Measurements from ENCODE around the gene ZNF524. TPM values are rescaled to one million over a fixed set of nuclear protein-coding genes. Genes with fewer than 3 reads are reported as not detected.
"Not testable (repeated sequence)": the region's sequence is repeated elsewhere in the genome, so short reads cannot be mapped to it uniquely, and the experiment has no call there.

ZNF524 gene
- total RNA-seq, 4 donors from 2014 or later, result 29.4 to 49.9 (median 47.0) TPM

DNA sequence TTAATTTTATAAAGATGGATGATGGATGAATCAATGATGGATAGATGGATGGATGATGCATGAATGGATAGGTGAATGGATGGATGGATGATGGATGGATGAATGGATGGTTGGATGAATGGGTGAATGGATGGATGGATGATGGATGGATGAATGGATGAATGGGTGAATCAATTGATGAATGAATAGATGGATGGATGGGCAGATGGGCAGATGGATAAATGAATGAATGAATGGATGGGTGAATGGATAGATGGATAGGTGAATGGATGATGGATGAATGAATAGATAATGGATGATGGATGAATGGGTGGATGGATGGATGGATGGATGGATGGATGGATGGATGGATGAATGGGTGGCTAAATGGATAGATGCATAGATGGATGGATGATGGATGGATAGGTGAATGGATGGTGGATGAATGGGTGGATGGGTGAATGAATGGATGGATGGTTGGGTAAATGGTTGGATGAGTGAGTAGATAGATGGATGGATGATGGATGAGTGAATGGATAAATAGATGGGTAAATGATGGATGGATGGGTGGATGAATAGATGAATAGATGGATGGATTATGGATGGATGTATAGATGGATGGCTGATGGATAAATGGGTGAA is 32.3 kb upstream of the ZNF524 start:
- H3K36me3 ChIP-seq, result no peaks in the 10 kb centered on the region
- no peak overlapping the region for H3K27ac ChIP-seq
- H3K4me1 ChIP-seq, result peaks cover 5% of the 10 kb centered on the region
- TF ChIP-seq POLR2A (IDR thresholded peaks at IDR 0.05), result no peak
- TF ChIP-seq, protein P1, sequence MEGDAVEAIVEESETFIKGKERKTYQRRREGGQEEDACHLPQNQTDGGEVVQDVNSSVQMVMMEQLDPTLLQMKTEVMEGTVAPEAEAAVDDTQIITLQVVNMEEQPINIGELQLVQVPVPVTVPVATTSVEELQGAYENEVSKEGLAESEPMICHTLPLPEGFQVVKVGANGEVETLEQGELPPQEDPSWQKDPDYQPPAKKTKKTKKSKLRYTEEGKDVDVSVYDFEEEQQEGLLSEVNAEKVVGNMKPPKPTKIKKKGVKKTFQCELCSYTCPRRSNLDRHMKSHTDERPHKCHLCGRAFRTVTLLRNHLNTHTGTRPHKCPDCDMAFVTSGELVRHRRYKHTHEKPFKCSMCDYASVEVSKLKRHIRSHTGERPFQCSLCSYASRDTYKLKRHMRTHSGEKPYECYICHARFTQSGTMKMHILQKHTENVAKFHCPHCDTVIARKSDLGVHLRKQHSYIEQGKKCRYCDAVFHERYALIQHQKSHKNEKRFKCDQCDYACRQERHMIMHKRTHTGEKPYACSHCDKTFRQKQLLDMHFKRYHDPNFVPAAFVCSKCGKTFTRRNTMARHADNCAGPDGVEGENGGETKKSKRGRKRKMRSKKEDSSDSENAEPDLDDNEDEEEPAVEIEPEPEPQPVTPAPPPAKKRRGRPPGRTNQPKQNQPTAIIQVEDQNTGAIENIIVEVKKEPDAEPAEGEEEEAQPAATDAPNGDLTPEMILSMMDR (IDR thresholded peaks at IDR 0.05), result peak in 1 of 2 donors; percentile 13
- no peak for DNase-seq (ENCODE audit: low spot score in 2 of 2)
- peaks cover 30% of the 10 kb centered on the region for H3K27me3 ChIP-seq
- H3K9me3 ChIP-seq, result no peaks in the 10 kb centered on the region
- H3K4me3 ChIP-seq, result no peak overlapping the region

DNA sequence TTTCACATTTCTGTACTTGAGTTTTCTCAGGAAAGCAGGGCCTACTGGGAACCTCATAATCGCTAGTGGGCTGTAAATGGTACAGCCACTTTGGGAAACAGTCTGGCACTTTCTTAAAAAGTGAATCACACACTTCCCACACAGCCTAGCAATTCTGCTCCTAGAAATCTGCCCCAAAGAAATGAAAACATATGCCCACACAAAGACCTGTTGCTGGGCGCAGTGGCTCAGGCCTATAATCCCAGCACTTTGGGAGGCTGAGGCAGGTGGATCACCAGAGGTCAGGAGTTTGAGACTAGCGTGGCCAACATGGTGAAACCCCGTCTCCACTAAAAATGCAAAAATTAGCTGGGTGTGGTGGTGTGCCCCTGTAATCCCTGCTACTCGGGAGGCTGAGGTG is 30.6 kb upstream of the ZNF524 start:
- WGBS, result 96% methylated on average over 5 of the region's 5 CpGs
- H3K4me1 ChIP-seq, H3K27ac ChIP-seq: not testable (repeated sequence)

DNA sequence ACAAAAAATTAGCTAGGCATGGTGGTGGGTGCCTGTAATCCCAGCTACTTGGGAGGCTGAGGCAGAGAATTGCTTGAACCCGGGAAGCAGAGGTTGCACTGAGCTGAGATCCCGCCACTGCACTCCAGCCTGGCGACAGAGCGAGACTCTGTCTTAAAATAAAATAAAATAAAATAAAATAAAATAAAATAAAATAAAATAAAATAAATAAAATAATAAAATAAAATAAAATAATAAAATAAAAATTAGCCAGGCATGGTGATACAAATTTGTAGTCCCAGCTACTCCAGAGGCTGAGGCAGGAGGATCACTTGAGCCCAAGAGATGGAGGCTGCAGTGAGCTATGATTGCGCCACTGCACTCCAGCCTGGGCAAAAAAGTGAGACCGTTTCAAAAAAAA is 26.2 kb upstream of the ZNF524 start:
- peaks cover 18% of the 10 kb centered on the region for H3K36me3 ChIP-seq
- not testable (repeated sequence) for H3K9me3 ChIP-seq; H3K4me3 ChIP-seq; H3K4me1 ChIP-seq; DNase-seq (ENCODE audit: low spot score in 2 of 2); H3K27me3 ChIP-seq; H3K27ac ChIP-seq
- WGBS, result 94% methylated on average over 6 of the region's 6 CpGs

More for the DNA sequence above, 30.6 kb upstream of the ZNF524 start:
- H3K4me3 ChIP-seq; DNase-seq (ENCODE audit: low spot score in 2 of 2); H3K9me3 ChIP-seq; H3K36me3 ChIP-seq: not testable (repeated sequence)
- peaks cover 24% of the 10 kb centered on the region for H3K27me3 ChIP-seq

DNA sequence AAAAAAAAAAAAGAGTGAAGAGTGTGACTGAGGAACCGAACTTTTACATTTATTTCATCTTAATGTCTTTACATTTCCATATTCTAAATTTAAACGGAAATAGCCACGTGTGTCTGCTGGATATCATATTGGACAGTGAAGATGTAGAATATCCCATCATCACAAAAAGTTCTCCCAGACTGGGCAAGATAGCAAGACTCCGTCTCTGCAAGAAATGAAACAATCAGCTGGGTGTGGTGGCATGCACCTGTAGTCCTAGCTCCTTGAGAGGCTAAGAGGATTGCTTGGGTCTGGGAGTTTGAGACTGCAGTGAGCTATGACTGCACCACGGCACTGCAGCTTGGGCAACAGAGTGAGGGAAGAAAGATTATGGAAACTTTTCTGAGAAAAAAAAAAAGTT is 23.3 kb upstream of the ZNF524 start:
- no peak for DNase-seq (ENCODE audit: low spot score in 2 of 2)
- H3K27me3 ChIP-seq, result no peaks in the 10 kb centered on the region
- no peak overlapping the region for H3K27ac ChIP-seq
- no peak overlapping the region for H3K4me3 ChIP-seq
- no peaks in the 10 kb centered on the region for H3K9me3 ChIP-seq
- peaks cover 23% of the 10 kb centered on the region for H3K36me3 ChIP-seq
- H3K4me1 ChIP-seq, result peaks cover 20% of the 10 kb centered on the region
- WGBS, result 87% methylated on average over 5 of the region's 5 CpGs
- no peak for TF ChIP-seq EP300 (IDR thresholded peaks at IDR 0.05)
- TF ChIP-seq, protein P1 (IDR thresholded peaks at IDR 0.05), result no peak
- TF ChIP-seq POLR2AphosphoS5 (IDR thresholded peaks at IDR 0.05), result no peak
- no peak for TF ChIP-seq POLR2A (IDR thresholded peaks at IDR 0.05)

DNA sequence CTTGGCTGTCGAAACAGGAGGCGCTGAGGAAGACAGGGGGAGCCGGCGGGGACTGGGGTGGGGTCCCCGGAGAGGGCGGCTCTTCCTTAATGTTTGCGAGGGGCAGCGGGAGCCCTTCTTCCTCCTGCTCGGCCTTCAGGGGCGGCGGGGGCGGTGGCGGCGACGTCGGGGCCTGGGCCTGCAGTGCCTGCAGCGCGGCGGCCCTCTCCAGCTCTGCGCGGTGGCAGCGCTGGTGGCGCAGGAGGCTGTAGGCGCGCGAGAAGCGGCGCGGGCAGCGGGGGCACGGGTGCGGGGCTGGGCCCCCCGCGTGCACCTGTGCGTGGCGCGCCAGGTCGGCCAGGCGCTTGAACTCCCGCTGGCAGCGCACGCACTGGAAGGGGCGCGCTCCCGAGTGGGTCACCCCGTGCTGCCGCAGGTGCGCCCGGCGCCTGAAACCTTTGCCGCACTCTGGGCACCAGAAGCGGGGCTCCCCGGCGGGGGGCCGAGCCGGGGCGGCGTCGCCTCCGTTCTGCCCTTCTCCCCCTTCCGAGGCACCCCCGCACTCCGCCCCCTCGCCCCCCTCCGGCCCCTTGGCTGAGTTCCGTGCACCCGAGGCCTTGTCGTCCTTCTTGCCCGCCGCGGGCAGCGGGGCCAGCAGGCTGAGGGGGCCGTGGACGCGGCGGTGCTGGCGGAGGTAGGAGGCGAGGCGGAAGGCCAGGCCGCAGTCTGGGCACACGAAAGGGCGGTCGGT is 21.9 kb upstream of the ZNF524 start:
- H3K27me3 ChIP-seq, result no peaks in the 10 kb centered on the region
- no peaks in the 10 kb centered on the region for H3K9me3 ChIP-seq
- no peak for TF ChIP-seq POLR2AphosphoS5 (IDR thresholded peaks at IDR 0.05)
- TF ChIP-seq, protein P1 (IDR thresholded peaks at IDR 0.05), result no peak
- no peak for TF ChIP-seq POLR2A (IDR thresholded peaks at IDR 0.05)
- TF ChIP-seq EP300 (IDR thresholded peaks at IDR 0.05), result no peak
- H3K4me3 ChIP-seq, result no peak overlapping the region
- DNase-seq (ENCODE audit: low spot score in 2 of 2), result no peak
- no peak overlapping the region for H3K27ac ChIP-seq
- peaks cover 23% of the 10 kb centered on the region for H3K36me3 ChIP-seq
- peaks cover 23% of the 10 kb centered on the region for H3K4me1 ChIP-seq
- 95% methylated on average over 47 of the region's 83 CpGs for WGBS

DNA sequence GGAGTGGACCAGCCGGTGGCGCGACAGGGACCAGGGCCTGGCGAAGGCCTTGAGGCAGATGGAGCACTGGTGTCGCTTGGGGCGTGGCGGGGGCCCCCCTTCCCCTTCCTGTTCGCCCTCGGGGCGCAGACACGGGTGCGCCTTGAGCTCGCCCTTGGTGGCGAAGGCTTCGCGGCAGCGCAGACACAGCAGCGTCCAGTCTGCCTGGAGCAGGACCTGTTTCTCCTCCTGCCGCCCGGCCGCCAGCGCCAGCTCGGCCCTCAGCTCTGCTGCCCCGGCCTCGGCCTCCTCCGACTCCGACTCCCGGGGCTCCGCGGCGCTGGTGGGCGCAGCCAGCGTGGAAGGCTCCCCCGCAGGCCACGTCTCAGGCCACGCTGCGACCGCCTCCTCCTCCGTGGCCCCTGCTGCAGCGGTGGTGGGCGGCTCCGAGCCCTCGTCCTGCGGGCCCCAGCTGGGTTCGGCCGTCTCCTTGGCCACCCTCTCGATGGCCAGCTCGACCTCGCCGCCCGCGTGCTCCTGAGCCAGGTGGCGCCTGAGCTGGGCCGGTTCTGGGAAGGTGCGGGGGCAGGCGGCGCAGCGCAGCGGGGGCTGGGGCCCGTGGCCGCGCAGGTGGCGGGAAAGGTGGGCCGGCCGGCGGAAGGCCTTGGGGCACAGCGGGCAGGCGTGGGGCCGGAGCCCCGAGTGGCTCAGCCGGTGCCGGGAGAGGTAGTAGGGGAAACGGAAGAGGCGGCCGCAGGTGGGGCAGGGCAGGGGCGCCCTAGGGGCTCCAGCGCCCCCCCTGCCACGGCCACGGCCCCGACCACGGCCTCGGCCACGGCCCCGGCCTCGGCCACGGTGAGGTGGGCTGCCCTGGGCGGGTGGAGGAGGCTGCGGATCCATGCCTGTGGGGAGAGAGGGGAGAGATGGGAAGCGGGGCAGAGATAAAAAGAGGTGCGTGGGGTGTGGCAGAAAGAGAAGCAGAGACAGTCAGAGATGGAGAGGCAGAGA is 21.0 kb upstream of the ZNF524 start:
- TF ChIP-seq POLR2AphosphoS5 (IDR thresholded peaks at IDR 0.05) (no peak), POLR2A (IDR thresholded peaks at IDR 0.05) (no peak), EP300 (IDR thresholded peaks at IDR 0.05) (no peak)
- TF ChIP-seq, protein P1 (IDR thresholded peaks at IDR 0.05), result no peak
- Histone ChIP-seq H3K9me3 (no peaks in the 10 kb centered on the region), H3K36me3 (peaks cover 23% of the 10 kb centered on the region), H3K4me1 (peaks cover 23% of the 10 kb centered on the region), H3K27ac (no peak overlapping the region), H3K27me3 (no peaks in the 10 kb centered on the region), H3K4me3 (peak overlapping the region; percentile 70)
- 93% methylated on average over 57 of the region's 90 CpGs for WGBS
- no peak for DNase-seq (ENCODE audit: low spot score in 2 of 2)
